ENCODE data around the gene CALCA.
A peak's percentile ranks its signal among the peaks of the same experiment; 100 is the strongest.
"Not testable (repeated sequence)": the region's sequence is repeated elsewhere in the genome, so short reads cannot be mapped to it uniquely, and the experiment has no call there.

Gene CALCA

GRCh38 chr11:14971865-14972580 lies at the start of gene CALCA:
TSS of gene CALCA (minus strand) at chr11:14972351. CDS start at chr11:14971192, 1,159 bp downstream.
- DNase-seq (ENCODE audit: low spot score) = no peak

GRCh38 chr11:15016200-15016599 lies 44.0 kb upstream of the CALCA start:
- DNase-seq (ENCODE audit: low spot score) = no peak

GRCh38 chr11:15011776-15012345 lies 39.7 kb upstream of the CALCA start:
- no peak for DNase-seq (ENCODE audit: low spot score)

- no peak for DNase-seq (ENCODE audit: low spot score)
Observed at GRCh38 chr11:15010865-15011264, 38.7 kb upstream of the CALCA start.

GRCh38 chr11:15006139-15006759 lies 34.1 kb upstream of the CALCA start:
- peak; percentile 54 for DNase-seq (ENCODE audit: low spot score)

- DNase-seq (ENCODE audit: low spot score) = not testable (repeated sequence)
Observed at GRCh38 chr11:14988133-14988532, 16.0 kb upstream of the CALCA start.

GRCh38 chr11:14981507-14981906 lies 9.4 kb upstream of the CALCA start:
- no peak for DNase-seq (ENCODE audit: low spot score)

GRCh38 chr11:14980854-14981253 lies 8.7 kb upstream of the CALCA start:
- no peak for DNase-seq (ENCODE audit: low spot score)

GRCh38 chr11:14977101-14977880 lies 5.1 kb upstream of the CALCA start:
- DNase-seq (ENCODE audit: low spot score) = no peak

GRCh38 chr11:14975252-14975587 lies 3.1 kb upstream of the CALCA start:
- DNase-seq (ENCODE audit: low spot score) = no peak

GRCh38 chr11:14974515-14975251 lies 2.5 kb upstream of the CALCA start:
- DNase-seq (ENCODE audit: low spot score) = peak; percentile 69

- DNase-seq (ENCODE audit: low spot score) = no peak
Observed at GRCh38 chr11:14973621-14974514, 1.7 kb upstream of the CALCA start.

GRCh38 chr11:14972581-14973495 lies 687 bp upstream of the CALCA start:
- no peak for DNase-seq (ENCODE audit: low spot score)

GRCh38 chr11:14969901-14970323 lies 2.2 kb downstream of the CALCA start:
- peak; percentile 64 for DNase-seq (ENCODE audit: low spot score)

GRCh38 chr11:14967581-14968243 lies 4.4 kb downstream of the CALCA start:
- no peak for DNase-seq (ENCODE audit: low spot score)

GRCh38 chr11:14956111-14956510 lies 16.0 kb downstream of the CALCA start:
- DNase-seq (ENCODE audit: low spot score) = no peak

- no peak for DNase-seq (ENCODE audit: low spot score)
Observed at GRCh38 chr11:14954581-14954980, 17.6 kb downstream of the CALCA start.

GRCh38 chr11:14953904-14954303 lies 18.2 kb downstream of the CALCA start:
- no peak for DNase-seq (ENCODE audit: low spot score)

- no peak for DNase-seq (ENCODE audit: low spot score)
Observed at GRCh38 chr11:14949437-14950147, 22.6 kb downstream of the CALCA start.

All from D341Med (cell line).